GM18858 (cell line): Measurements from ENCODE around the gene MXD4.

Experiments used
- ATAC-seq: cut with Tn5 transposase; IDR thresholded peaks from one replicate; pipeline ENCODE4 v1.9.1; 2021; ENCODE audit not compliant: unreplicated experiment

MXD4 gene

GRCh38 chr4:2265113-2266110, 3.5 kb upstream of the MXD4 start:
- no peak for ATAC-seq

- no peak for ATAC-seq
Measured at GRCh38 chr4:2264481-2265041, 2.7 kb upstream of the MXD4 start.

GRCh38 chr4:2263926-2264321, 2.0 kb upstream of the MXD4 start:
- no peak for ATAC-seq

GRCh38 chr4:2262944-2263250, 988 bp upstream of the MXD4 start:
- ATAC-seq: no peak

- peak; percentile 81 for ATAC-seq
Measured at GRCh38 chr4:2262145-2262943, 435 bp upstream of the MXD4 start.

- no peak for ATAC-seq
Measured at GRCh38 chr4:2261110-2261852, 628 bp downstream of the MXD4 start.

DNA sequence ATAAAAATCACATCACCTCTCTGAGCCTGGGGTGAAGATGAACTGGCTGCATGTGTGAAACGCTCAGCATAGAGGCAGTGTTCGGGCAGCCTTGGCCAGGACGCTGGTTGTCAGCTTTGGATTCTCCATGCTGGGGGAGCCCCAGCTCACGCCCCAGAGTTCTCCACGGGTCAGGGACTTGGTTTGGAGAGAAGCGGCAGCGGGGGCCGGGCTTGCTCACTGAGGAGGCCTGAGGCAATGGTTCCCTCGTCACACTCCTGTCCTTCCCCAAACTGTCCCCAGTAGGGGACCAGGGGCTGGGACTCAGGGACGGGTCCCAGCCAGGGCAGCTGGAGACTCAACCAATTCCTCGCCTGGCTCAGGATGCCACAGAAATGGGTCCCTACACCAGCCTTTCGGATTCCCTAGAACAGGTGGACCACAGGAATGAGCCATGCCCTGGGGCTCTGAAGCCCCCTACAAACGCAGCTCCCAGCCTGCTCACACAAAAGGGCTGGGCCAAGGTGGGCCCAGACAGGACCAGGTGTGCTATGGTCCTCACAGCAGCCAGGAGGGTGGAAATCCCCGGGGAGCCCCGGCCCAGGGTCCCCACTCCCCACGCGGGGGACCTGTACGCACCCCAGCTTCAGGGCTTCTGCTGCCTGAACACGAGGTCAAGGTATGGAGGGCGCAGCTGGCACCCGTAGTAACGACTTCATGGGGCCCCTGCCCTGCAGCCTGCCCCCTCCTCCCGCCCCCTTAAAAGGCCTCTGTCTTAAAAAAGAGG, 1.4 kb downstream of the MXD4 start:
- ATAC-seq: no peak

DNA sequence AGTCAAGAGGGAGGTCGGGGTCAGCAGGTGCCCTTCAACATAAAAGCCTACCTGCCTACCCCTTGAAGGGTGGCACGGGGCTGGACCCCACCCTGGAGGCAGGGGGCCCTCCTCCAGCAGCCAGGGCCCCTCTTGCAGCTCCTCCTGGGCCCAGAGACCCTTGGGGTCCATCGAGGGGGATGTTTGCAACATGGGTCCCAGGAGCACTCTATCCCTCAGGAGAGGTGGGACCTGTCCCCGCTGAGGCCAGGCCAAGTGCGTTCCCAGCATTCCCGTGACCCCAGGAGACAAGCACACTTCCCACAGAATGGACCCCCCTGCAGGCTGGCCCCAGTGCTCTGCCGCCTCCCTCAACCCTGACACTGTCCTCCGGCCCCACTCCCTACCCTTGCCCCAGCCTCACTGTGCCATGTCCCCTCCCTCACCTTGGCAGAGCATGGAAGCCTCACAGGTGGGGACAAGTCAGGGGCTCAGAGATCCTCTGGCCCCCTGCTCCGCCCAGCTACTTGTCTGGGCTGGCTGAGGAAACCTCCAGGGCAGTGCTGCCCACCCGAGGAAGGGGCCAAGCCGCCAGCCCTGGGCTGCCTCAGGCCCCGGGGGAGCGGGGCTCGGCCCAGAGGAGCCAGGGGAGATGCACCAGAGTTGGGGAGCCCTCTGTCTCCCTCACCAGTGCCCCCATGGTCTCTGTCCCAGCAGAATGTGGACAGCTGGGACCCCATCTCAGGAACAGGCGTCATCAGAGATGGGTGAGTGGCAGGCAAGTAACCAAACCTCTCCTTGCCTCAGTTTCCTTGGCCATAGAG, 2.2 kb downstream of the MXD4 start:
- ATAC-seq: no peak

- ATAC-seq: no peak
Measured at GRCh38 chr4:2259036-2259540, 2.8 kb downstream of the MXD4 start.

DNA sequence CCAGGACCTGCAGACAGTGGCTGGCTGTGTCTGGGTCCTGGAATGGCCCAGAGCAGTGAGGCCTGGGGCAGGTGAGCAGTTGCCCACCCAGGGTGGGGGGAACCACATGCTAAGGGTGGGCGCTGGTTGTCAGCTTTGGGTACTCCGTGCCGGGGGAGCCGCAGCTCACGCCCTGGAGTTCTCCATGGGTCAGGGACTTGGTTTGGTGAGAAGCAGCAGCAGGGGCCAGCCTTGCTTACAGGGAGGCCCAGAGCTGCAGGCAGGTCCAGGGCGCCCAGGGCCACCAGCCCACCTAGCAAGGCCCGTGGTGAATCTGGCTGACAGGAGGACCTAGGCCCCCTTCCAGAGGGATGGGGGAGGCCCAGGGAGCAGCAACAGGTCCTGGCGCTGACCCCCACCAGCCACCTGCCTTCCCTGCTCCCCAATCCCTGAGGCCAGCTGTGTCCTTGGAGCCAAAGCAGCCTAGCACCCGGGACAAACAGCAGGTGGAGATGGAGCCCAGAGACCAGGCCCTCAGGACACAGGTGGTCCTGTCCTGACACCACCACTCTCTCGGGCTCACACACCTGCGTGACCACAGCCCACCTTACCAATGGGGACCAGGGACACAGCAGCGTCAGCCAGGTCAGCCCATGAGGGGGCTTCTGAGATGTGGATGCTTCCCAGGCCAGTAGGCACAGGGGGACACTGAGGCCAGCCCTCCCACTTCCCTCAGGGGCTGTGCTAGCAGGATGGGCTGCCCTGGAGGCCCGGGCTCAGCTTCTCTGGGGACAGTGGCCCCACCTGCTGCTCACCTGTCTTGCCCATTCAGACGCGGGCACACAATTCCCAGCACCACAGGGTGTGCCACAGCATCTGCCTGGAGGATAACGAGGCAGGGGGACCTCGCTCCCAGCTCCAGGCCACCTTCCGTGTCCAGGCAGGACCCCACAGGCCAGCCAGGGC, 3.5 kb downstream of the MXD4 start:
- no peak for ATAC-seq

- no peak for ATAC-seq
Measured at GRCh38 chr4:2257361-2258081, 4.4 kb downstream of the MXD4 start.

GRCh38 chr4:2256781-2257191, 5.1 kb downstream of the MXD4 start:
- ATAC-seq: no peak

GRCh38 chr4:2256156-2256731, 5.7 kb downstream of the MXD4 start:
- no peak for ATAC-seq

DNA sequence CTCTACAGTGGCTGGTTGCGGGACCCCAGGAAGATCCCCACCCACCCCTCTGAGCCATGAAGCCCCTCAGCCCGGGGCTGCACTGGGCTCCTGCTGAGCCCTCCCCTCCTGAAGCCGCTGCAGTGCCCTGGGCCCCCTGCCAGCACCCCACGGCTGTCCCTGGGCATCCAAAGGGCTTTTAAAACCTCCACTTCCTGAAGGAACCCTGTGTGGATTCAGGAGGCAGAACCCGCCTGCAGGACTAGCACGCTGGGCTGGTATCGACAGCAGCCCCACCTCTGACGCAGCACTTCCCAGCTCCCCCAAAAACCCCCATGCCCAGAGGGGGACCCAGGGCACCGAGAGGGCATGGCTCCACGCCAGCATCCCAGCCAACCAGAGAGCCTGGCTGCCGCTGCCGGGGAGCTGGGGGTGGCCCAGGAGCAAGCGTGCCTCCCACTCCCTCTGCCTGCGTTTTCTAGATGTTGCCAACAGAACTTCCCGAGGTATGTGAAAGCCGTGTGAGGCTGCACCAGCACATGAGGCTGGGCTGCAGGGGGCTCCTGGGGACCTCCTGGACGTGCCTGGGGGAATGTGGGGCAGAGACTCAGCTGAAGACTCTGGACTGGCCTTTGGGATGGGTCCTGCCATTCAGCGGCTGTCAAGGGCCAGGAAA, 6.3 kb downstream of the MXD4 start:
- no peak for ATAC-seq

DNA sequence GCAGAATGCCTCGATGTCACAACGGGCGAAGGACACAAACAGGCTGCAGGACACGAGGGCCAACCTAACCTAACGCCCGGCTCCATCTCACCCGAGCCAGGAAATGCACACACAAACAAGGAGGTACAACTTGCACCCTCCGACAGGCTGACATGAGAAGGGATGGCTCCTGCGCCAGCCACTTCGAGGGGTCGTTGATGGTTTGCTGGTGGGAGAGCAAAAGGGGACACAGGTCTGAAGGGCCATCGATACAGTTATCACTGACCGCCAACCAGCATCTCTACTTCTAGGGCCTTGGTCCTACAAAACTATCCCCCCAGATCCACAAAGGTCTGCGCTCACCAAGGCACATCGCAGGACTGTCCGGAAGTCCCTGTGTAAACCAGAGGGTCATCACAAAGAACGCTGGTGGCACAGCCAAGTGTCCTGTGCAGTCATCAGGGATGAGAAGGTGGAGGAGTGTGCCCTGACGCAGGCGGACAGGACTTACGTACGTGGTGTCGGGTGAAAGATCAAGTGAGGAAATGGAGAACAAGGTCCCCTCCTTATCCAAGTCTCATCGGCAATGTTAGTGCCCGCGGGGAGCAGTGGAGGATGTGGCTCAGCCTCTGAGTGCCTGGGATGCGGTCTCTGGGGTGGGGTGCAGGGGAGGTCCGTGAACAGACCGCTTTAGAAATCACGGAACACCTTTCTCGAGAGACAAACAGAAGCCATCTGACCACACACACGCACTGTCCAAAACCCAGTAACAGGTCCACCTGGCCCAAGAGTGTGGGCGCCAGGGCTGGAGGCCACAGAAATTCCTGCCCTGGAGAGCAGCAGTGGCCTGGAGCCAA, 7.0 kb downstream of the MXD4 start:
- no peak for ATAC-seq
